KOPT-K1 (cell line): ENCODE results near the gene ITGA8.
"Not testable (repeated sequence)": the region's sequence is repeated elsewhere in the genome, so short reads cannot be mapped to it uniquely, and the experiment has no call there.

ENCODE experiments used
- H3K27ac ChIP-seq: fragments of 200-600 bp; sonication (generic); 2 replicates; pipeline ENCODE4 v1.5.1; 2016; ENCODE audit warnings: antibody characterized with exemption, mild to moderate bottlenecking, low read depth, low read length; ENCODE audit not compliant: poor library complexity, severe bottlenecking
- H3K36me3 ChIP-seq: fragments of 200-600 bp; sonication (generic); 2 replicates; pipeline ENCODE4 v1.5.1; 2017; ENCODE audit warnings: antibody characterized with exemption, mild to moderate bottlenecking, low read length, moderate library complexity; ENCODE audit not compliant: insufficient read depth
- H3K9me3 ChIP-seq: fragments of 200-600 bp; sonication (generic); 2 replicates; pipeline ENCODE4 v1.5.1; 2017; ENCODE audit warnings: antibody characterized with exemption, low read length, mild to moderate bottlenecking; ENCODE audit not compliant: insufficient read depth, poor library complexity, severe bottlenecking

Gene ITGA8

DNA sequence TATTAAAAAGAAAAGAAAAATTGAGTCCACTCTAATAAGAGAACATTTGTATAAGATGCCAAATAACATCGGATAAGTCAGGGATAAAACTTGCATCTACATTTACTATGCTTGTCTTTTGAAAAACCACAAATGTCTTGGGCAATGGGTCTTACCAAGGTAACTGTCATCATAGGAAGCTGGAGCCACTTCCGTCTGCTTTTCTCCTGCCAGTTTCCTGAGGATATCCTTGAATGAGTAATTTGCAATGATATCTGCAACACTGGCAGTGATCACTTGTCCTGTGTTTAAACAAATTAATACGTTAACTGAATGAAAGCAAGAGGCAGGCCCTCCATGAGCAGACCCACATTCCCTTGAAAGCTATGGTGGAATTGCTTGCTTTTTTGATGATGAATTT is 47.3 kb downstream of the ITGA8 start:
- H3K9me3 ChIP-seq: no peaks in the 10 kb centered on the region
- H3K27ac ChIP-seq: no peak overlapping the region
- no peaks in the 10 kb centered on the region for H3K36me3 ChIP-seq

- no peaks in the 10 kb centered on the region for H3K36me3 ChIP-seq
Measured at GRCh38 chr10:15670880-15671279, 48.8 kb downstream of the ITGA8 start.

DNA sequence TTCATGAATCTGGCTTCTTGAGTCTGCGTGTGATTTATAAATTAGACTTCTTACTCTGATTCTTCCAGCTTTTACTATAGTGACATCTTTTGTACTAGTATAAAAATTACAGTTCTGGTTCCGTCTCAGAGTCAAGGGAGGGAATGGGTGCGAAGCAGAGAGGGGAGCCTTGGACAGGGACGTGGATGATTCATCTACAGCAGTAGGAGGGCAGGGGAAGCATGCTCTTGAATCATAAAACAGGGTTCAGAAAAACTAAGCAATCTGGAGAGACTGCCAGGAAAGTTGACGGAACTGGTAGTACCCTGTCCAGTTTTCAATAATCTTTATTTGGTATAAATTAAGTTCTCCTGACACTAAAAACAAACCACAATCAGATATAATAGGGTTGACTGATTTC is 58.1 kb downstream of the ITGA8 start:
- H3K36me3 ChIP-seq: no peaks in the 10 kb centered on the region
- no peaks in the 10 kb centered on the region for H3K9me3 ChIP-seq
- no peak overlapping the region for H3K27ac ChIP-seq

More at GRCh38 chr10:15670880-15671279, 48.8 kb downstream of the ITGA8 start:
- Histone ChIP-seq H3K9me3 (no peaks in the 10 kb centered on the region), H3K27ac (no peak overlapping the region)

DNA sequence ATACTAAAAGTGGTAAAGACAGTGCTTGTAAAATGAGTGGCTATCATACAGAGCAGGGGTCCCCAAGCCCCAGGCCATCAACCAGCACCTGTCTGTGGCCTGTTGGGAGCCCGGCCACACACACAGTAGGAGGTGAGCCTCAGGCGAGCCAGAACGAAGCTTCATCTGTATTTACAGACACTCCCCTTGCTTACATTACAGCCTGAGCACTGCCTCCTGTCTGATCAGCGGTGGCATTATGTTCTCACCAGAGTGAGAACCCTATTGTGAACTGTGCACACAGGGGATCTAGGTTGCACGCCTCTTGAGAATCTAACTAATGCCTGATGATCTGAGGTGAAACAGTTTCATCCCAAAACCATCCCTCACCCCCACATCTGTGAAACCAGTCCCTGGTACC is 58.7 kb downstream of the ITGA8 start:
- H3K9me3 ChIP-seq: no peaks in the 10 kb centered on the region
- no peak overlapping the region for H3K27ac ChIP-seq
- H3K36me3 ChIP-seq: no peaks in the 10 kb centered on the region

GRCh38 chr10:15658069-15658702 is 61.5 kb downstream of the ITGA8 start:
- Histone ChIP-seq H3K27ac (no peak overlapping the region), H3K9me3 (no peaks in the 10 kb centered on the region), H3K36me3 (no peaks in the 10 kb centered on the region)

DNA sequence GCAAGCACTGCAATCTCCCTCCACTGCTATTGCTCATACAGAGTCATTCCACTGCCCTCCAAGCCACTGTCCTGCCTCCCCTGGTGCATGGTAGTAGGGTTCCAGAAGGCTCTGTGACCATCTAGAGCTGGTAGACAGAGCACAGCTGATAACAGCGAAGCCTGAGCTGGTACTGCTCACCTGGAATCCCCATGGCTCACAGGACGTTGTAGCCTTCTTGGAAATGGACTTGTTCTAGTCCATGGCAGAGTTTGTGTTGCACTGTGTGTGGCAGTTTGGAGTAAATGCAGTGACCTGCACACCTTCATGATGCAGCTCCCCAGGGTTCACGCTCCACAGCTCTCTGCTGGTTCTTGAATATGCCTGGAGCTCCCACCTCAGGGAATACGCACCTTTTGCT is 67.0 kb downstream of the ITGA8 start:
- no peaks in the 10 kb centered on the region for H3K36me3 ChIP-seq
- no peaks in the 10 kb centered on the region for H3K9me3 ChIP-seq
- no peak overlapping the region for H3K27ac ChIP-seq

GRCh38 chr10:15652117-15652516 is 67.6 kb downstream of the ITGA8 start:
- no peak overlapping the region for H3K27ac ChIP-seq
- no peaks in the 10 kb centered on the region for H3K36me3 ChIP-seq
- no peaks in the 10 kb centered on the region for H3K9me3 ChIP-seq

DNA sequence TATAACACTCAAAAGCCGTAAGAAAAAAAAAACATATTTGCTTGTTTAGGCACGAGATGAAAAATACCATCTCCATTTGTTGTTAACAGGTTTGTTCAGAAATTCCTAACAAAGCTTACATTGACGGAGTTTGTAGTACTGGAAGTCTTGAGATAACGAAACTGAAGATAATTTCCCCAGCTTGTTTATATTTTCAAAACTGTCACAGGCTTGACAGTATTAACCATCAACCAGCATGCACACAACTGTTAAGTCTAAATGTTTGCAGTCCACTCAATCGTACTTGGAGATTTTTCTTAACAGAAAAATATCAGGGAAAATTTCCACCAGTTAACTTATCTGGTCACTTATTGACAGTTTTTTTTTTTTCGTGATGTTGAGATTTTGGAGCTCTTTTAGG is 68.5 kb downstream of the ITGA8 start:
- no peaks in the 10 kb centered on the region for H3K9me3 ChIP-seq
- no peak overlapping the region for H3K27ac ChIP-seq
- H3K36me3 ChIP-seq: no peaks in the 10 kb centered on the region

- H3K27ac ChIP-seq: no peak overlapping the region
- H3K9me3 ChIP-seq: no peaks in the 10 kb centered on the region
- H3K36me3 ChIP-seq: no peaks in the 10 kb centered on the region
Measured at GRCh38 chr10:15642095-15642494, 77.6 kb downstream of the ITGA8 start.

DNA sequence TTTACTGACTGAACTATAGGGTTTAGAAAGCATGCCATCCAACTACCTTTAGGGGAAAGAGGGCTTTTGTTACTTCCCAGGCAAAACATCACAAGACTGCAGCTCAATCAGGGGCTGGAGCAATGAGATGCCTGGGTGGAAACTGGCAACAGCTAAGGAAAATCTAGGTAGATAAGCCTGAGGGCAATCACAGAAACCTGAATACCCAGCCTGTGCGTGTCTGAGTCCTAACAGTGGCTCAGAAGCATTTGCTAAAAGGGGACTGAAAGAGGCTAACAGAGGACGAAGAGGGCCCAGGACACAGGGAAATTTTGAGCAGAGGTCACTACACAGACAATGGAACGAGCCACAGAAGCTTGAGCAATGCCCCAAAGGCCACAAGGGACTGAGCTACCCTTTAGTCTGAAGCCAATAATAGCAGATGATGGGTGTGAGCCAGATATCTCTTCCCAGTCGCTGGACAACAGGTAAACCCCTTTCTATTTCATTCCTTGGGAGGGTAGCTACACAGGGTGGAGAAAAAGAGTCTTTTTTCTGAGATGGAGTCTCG is 79.1 kb downstream of the ITGA8 start:
- Histone ChIP-seq H3K27ac (no peak overlapping the region), H3K36me3 (no peaks in the 10 kb centered on the region), H3K9me3 (no peaks in the 10 kb centered on the region)

GRCh38 chr10:15636446-15636845 is 83.3 kb downstream of the ITGA8 start:
- no peaks in the 10 kb centered on the region for H3K36me3 ChIP-seq
- H3K27ac ChIP-seq: no peak overlapping the region
- H3K9me3 ChIP-seq: no peaks in the 10 kb centered on the region

DNA sequence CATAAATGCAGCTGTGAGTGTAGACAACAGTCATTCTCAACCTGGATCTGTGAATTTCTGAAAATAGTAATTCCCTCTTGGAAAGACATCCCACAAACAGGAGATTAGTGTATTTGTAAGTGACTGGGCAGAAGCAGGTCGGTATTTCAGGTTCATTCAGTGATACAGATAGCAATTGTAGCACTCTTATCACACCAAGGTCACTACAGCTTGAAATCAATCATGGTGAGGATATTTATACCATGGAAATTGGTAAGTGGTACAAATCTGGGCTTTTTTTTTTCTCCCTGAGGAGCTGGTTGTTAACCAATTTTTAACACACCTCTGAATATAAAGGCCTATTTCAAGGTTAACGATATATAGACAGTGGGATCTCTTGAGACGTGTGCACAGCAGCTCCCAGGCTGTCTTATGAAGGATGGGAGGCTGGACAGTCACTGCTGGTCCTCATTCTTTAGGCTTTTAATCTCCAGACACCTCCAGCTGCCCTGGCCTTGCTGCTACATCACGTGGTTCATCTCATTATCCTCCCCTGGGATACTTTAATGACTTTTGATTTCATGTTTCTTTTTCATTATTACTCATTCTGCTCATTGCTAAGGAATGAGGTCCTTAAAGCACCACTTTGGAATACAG is 87.1 kb downstream of the ITGA8 start:
- H3K36me3 ChIP-seq: no peaks in the 10 kb centered on the region

GRCh38 chr10:15631205-15631604 is 88.5 kb downstream of the ITGA8 start:
- not testable (repeated sequence) for H3K36me3 ChIP-seq, H3K9me3 ChIP-seq, H3K27ac ChIP-seq

More for the DNA sequence above, 87.1 kb downstream of the ITGA8 start:
- Histone ChIP-seq H3K27ac (no peak overlapping the region), H3K9me3 (no peaks in the 10 kb centered on the region)

GRCh38 chr10:15630353-15630752 is 89.4 kb downstream of the ITGA8 start:
- Histone ChIP-seq H3K36me3 (no peaks in the 10 kb centered on the region), H3K27ac (no peak overlapping the region), H3K9me3 (no peaks in the 10 kb centered on the region)

DNA sequence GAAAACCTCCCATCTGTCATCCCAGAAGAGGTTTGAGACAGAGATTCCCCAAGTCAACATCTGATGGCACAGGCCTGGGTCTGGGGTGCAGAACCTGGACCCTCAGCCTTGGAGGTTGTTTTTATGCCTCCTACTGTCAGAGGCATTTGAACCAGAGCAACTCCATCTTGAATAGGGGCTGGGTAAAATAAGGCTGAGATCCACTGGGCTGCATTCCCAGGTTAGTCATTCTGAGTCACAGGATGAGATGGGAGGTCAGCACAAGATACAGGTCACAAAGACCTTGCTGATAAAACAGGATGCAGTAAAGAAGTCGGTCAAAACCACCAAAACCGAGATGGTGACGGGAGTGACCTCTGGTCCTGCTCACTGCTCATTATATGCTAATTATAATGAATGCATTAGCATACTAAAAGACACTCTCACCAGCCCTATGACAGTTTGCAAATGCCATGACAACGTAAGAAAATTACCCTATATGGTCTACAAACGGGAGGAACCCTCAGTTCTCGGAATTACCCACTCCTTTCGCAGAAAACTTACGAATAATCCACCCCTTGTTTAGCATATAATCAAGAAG is 92.0 kb downstream of the ITGA8 start:
- no peaks in the 10 kb centered on the region for H3K9me3 ChIP-seq
- H3K36me3 ChIP-seq: no peaks in the 10 kb centered on the region
- H3K27ac ChIP-seq: no peak overlapping the region

DNA sequence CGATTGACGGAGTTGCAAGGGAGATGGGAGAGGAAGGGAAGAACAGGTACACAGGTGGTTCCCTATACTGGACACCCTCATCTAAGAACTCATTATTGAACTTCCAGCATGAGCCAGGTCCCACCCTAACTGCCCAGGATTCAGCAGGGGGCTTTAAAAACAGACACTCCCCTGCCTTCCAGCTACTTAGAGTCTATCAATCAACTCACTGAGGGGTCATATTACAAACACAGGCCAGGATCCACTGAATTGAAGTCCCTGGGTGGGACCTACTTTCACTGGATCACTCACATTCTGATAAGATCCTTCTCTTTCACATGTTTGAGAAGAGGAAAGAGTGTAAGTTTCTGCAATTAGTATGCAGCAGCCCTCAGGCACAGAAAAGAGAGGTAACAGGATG is 92.8 kb downstream of the ITGA8 start:
- H3K36me3 ChIP-seq: no peaks in the 10 kb centered on the region
- no peaks in the 10 kb centered on the region for H3K9me3 ChIP-seq
- H3K27ac ChIP-seq: no peak overlapping the region
